ENCODE results near the gene IL17F. TPM values are rescaled to one million over a fixed set of nuclear protein-coding genes. Genes with fewer than 3 reads are reported as not detected.

IL17F gene
- total and polyA plus RNA-seq, 2 experiments from 2014 or later, result not detected

DNA sequence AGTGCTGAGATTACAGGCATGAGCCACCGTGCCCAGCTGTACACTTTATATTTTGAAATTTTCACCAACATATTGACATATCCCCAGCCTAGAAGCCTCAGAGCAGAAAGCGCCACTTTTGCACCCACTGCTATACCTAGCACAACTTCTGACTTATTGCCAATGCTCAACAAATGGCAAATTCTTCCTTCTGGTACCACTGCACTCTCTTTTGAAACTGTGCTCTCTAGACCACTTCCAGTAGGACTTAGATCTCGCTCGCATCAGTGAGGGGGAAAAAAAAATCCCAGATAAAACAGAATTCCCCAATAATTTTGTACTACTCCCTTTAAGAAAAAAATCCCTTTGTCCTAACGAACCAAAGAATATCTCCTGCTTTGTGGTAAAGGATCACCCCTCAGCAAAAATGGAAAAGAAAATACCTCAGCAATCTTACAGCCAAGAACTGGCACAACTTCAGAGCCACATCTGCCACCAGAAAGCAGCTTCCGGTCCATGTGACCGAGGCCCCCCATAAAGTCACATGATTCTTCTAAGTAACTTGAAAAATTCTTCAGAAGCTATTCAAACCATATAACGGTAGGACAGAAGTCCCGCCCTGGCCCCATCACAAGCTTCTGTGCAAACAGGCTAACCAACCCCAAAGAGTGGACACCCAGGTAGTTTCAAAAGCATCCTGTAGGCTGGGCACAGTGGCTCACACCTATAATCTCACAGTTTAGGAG, 18.5 kb upstream of the IL17F start (continued):
- TF ChIP-seq, protein P1, sequence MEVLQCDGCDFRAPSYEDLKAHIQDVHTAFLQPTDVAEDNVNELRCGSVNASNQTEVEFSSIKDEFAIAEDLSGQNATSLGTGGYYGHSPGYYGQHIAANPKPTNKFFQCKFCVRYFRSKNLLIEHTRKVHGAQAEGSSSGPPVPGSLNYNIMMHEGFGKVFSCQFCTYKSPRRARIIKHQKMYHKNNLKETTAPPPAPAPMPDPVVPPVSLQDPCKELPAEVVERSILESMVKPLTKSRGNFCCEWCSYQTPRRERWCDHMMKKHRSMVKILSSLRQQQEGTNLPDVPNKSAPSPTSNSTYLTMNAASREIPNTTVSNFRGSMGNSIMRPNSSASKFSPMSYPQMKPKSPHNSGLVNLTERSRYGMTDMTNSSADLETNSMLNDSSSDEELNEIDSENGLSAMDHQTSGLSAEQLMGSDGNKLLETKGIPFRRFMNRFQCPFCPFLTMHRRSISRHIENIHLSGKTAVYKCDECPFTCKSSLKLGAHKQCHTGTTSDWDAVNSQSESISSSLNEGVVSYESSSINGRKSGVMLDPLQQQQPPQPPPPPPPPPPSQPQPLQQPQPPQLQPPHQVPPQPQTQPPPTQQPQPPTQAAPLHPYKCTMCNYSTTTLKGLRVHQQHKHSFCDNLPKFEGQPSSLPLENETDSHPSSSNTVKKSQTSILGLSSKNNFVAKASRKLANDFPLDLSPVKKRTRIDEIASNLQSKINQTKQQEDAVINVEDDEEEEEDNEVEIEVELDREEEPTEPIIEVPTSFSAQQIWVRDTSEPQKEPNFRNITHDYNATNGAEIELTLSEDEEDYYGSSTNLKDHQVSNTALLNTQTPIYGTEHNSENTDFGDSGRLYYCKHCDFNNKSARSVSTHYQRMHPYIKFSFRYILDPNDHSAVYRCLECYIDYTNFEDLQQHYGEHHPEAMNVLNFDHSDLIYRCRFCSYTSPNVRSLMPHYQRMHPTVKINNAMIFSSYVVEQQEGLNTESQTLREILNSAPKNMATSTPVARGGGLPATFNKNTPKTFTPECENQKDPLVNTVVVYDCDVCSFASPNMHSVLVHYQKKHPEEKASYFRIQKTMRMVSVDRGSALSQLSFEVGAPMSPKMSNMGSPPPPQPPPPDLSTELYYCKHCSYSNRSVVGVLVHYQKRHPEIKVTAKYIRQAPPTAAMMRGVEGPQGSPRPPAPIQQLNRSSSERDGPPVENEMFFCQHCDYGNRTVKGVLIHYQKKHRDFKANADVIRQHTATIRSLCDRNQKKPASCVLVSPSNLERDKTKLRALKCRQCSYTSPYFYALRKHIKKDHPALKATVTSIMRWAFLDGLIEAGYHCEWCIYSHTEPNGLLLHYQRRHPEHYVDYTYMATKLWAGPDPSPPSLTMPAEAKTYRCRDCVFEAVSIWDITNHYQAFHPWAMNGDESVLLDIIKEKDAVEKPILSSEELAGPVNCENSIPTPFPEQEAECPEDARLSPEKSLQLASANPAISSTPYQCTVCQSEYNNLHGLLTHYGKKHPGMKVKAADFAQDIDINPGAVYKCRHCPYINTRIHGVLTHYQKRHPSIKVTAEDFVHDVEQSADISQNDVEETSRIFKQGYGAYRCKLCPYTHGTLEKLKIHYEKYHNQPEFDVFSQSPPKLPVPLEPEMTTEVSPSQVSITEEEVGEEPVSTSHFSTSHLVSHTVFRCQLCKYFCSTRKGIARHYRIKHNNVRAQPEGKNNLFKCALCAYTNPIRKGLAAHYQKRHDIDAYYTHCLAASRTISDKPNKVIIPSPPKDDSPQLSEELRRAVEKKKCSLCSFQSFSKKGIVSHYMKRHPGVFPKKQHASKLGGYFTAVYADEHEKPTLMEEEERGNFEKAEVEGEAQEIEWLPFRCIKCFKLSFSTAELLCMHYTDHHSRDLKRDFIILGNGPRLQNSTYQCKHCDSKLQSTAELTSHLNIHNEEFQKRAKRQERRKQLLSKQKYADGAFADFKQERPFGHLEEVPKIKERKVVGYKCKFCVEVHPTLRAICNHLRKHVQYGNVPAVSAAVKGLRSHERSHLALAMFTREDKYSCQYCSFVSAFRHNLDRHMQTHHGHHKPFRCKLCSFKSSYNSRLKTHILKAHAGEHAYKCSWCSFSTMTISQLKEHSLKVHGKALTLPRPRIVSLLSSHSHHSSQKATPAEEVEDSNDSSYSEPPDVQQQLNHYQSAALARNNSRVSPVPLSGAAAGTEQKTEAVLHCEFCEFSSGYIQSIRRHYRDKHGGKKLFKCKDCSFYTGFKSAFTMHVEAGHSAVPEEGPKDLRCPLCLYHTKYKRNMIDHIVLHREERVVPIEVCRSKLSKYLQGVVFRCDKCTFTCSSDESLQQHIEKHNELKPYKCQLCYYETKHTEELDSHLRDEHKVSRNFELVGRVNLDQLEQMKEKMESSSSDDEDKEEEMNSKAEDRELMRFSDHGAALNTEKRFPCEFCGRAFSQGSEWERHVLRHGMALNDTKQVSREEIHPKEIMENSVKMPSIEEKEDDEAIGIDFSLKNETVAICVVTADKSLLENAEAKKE (CRISPR knock-in tag; IDR thresholded peaks at IDR 0.05), result no peak
- no peak for TF ChIP-seq EZH2phosphoT487 (IDR thresholded peaks at IDR 0.05; ENCODE audit: unreplicated experiment)
- TF ChIP-seq CTCF (conservative IDR thresholded peaks at IDR 0.05; ENCODE audit: low read depth in 2 of 2), result no peak
- no peak for TF ChIP-seq STAT1 (IDR thresholded peaks at IDR 0.05; ENCODE audit: unreplicated experiment)
- TF ChIP-seq JUNB (IDR thresholded peaks at IDR 0.05; ENCODE audit: unreplicated experiment), result no peak
- no peak for TF ChIP-seq ZNF331 (CRISPR knock-in tag; IDR thresholded peaks at IDR 0.05; ENCODE audit: low read depth)
- no peak for TF ChIP-seq EZH2 (IDR thresholded peaks at IDR 0.05; ENCODE audit: low read depth, unreplicated experiment)

All from GM23338 (cell line).